ACC112 (cell line): Measurements from ENCODE around the gene MAST2.
"Not testable (repeated sequence)": the region's sequence is repeated elsewhere in the genome, so short reads cannot be mapped to it uniquely, and the experiment has no call there.

Source experiments
- H2AFZ ChIP-seq: fragments of 200-600 bp; sonication (generic); one replicate; pipeline ENCODE4 v1.6.0; 2017; ENCODE audit warnings: antibody characterized with exemption, low read length; ENCODE audit not compliant: unreplicated experiment
- H3K27ac ChIP-seq: fragments of 200-600 bp; sonication (generic); 2 replicates; pipeline ENCODE4 v1.5.1; 2014; ENCODE audit warnings: low read depth, mild to moderate bottlenecking, antibody characterized with exemption, low read length, moderate library complexity
- H3K27me3 ChIP-seq: fragments of 200-600 bp; sonication (generic); 2 replicates; pipeline ENCODE4 v1.6.1; 2014; ENCODE audit warnings: mild to moderate bottlenecking, antibody characterized with exemption, low read length, moderate library complexity, mixed read lengths; ENCODE audit not compliant: insufficient read depth
- H3K36me3 ChIP-seq: fragments of 200-600 bp; sonication (generic); 2 replicates; pipeline ENCODE4 v1.6.1; 2016; ENCODE audit warnings: mild to moderate bottlenecking, antibody characterized with exemption, low read length, moderate library complexity, mixed read lengths; ENCODE audit not compliant: insufficient read depth
- H3K4me1 ChIP-seq: fragments of 200-600 bp; sonication (generic); one replicate; pipeline ENCODE4 v1.6.1; 2016; ENCODE audit warnings: low read length, mixed read lengths; ENCODE audit not compliant: insufficient read depth, unreplicated experiment, control insufficient read depth
- H3K4me3 ChIP-seq: fragments of 200-600 bp; sonication (generic); 2 replicates; pipeline ENCODE4 v1.5.1; 2014; ENCODE audit warnings: mild to moderate bottlenecking, low read depth, low read length
- H3K79me2 ChIP-seq: fragments of 200-600 bp; sonication (generic); one replicate; pipeline ENCODE4 v1.6.0; 2016; ENCODE audit warnings: low read length; ENCODE audit not compliant: control insufficient read depth, unreplicated experiment, insufficient read depth

Gene MAST2

GRCh38 chr1:45930258-45931150 is 127.1 kb downstream of the MAST2 start:
- peaks cover 22% of the 10 kb centered on the region for H3K4me1 ChIP-seq
- H3K79me2 ChIP-seq = peaks cover 2% of the 10 kb centered on the region
- H3K27ac ChIP-seq = peak overlapping the region; percentile 68; the same call in 1 of the 2 replicates

GRCh38 chr1:45932205-45932604 is 128.8 kb downstream of the MAST2 start:
- H3K36me3 ChIP-seq, H2AFZ ChIP-seq, H3K4me3 ChIP-seq, H3K27ac ChIP-seq, H3K79me2 ChIP-seq, H3K27me3 ChIP-seq: not testable (repeated sequence)
- H3K4me1 ChIP-seq = peaks cover 22% of the 10 kb centered on the region

More at GRCh38 chr1:45930258-45931150, 127.1 kb downstream of the MAST2 start:
- H3K27me3 ChIP-seq = no peaks in the 10 kb centered on the region
- H3K36me3 ChIP-seq = no peaks in the 10 kb centered on the region
- no peak overlapping the region for H2AFZ ChIP-seq
- H3K4me3 ChIP-seq = no peak overlapping the region

GRCh38 chr1:45934947-45935346 is 131.5 kb downstream of the MAST2 start:
- Histone ChIP-seq H3K27ac (no peak overlapping the region), H2AFZ (no peak overlapping the region), H3K4me3 (no peak overlapping the region), H3K36me3 (no peaks in the 10 kb centered on the region), H3K27me3 (no peaks in the 10 kb centered on the region), H3K79me2 (peaks cover 4% of the 10 kb centered on the region), H3K4me1 (peaks cover 8% of the 10 kb centered on the region)

- Histone ChIP-seq H3K4me1 (no peaks in the 10 kb centered on the region), H3K27ac (no peak overlapping the region)
Observed at GRCh38 chr1:45938029-45938428, 134.6 kb downstream of the MAST2 start.

GRCh38 chr1:45942411-45942810 is 139.0 kb downstream of the MAST2 start:
- H3K4me3 ChIP-seq = no peak overlapping the region
- no peaks in the 10 kb centered on the region for H3K79me2 ChIP-seq
- H3K4me1 ChIP-seq = peaks cover 15% of the 10 kb centered on the region
- H3K36me3 ChIP-seq = no peaks in the 10 kb centered on the region
- H3K27ac ChIP-seq = no peak overlapping the region
- no peaks in the 10 kb centered on the region for H3K27me3 ChIP-seq
- H2AFZ ChIP-seq = no peak overlapping the region

More at GRCh38 chr1:45938029-45938428, 134.6 kb downstream of the MAST2 start:
- no peak overlapping the region for H2AFZ ChIP-seq
- H3K36me3 ChIP-seq = no peaks in the 10 kb centered on the region
- H3K27me3 ChIP-seq = no peaks in the 10 kb centered on the region
- H3K79me2 ChIP-seq = peaks cover 4% of the 10 kb centered on the region
- no peak overlapping the region for H3K4me3 ChIP-seq

GRCh38 chr1:45943185-45943584 is 139.8 kb downstream of the MAST2 start:
- H3K27ac ChIP-seq = no peak overlapping the region
- H3K27me3 ChIP-seq = no peaks in the 10 kb centered on the region
- no peak overlapping the region for H3K4me3 ChIP-seq
- peaks cover 15% of the 10 kb centered on the region for H3K4me1 ChIP-seq
- no peaks in the 10 kb centered on the region for H3K79me2 ChIP-seq
- H2AFZ ChIP-seq = no peak overlapping the region
- H3K36me3 ChIP-seq = no peaks in the 10 kb centered on the region

- Histone ChIP-seq H2AFZ (no peak overlapping the region), H3K27ac (peak overlapping the region; percentile 38), H3K4me3 (no peak overlapping the region), H3K79me2 (no peaks in the 10 kb centered on the region), H3K4me1 (peaks cover 15% of the 10 kb centered on the region), H3K36me3 (no peaks in the 10 kb centered on the region), H3K27me3 (no peaks in the 10 kb centered on the region)
Observed at GRCh38 chr1:45945426-45945825, 142.0 kb downstream of the MAST2 start.

- not testable (repeated sequence) for H3K4me3 ChIP-seq, H3K27ac ChIP-seq, H2AFZ ChIP-seq, H3K79me2 ChIP-seq, H3K27me3 ChIP-seq, H3K36me3 ChIP-seq
- peaks cover 27% of the 10 kb centered on the region for H3K4me1 ChIP-seq
Observed at GRCh38 chr1:45949462-45949861, 146.1 kb downstream of the MAST2 start.

GRCh38 chr1:45952072-45952471 is 148.7 kb downstream of the MAST2 start:
- Histone ChIP-seq H3K4me1 (peaks cover 19% of the 10 kb centered on the region), H3K27me3 (no peaks in the 10 kb centered on the region), H3K4me3 (no peak overlapping the region), H2AFZ (no peak overlapping the region), H3K79me2 (no peaks in the 10 kb centered on the region), H3K27ac (no peak overlapping the region), H3K36me3 (no peaks in the 10 kb centered on the region)

- Histone ChIP-seq H3K4me1 (peaks cover 19% of the 10 kb centered on the region), H3K27ac (peak overlapping the region; percentile 56), H3K4me3 (peak overlapping the region; percentile 23; the same call in 1 of the 2 replicates), H3K79me2 (no peaks in the 10 kb centered on the region), H3K27me3 (no peaks in the 10 kb centered on the region), H2AFZ (no peak overlapping the region), H3K36me3 (no peaks in the 10 kb centered on the region)
Observed at GRCh38 chr1:45953934-45954847, 150.8 kb downstream of the MAST2 start.
